ENCODE data around the gene LRRC7. TPM values are rescaled to one million over a fixed set of nuclear protein-coding genes. Genes with fewer than 3 reads are reported as not detected.

LRRC7 gene
- polyA plus RNA-seq, 1 of the 3 experiments (the other 2 are of a cell fraction), result 0.02 TPM

DNA sequence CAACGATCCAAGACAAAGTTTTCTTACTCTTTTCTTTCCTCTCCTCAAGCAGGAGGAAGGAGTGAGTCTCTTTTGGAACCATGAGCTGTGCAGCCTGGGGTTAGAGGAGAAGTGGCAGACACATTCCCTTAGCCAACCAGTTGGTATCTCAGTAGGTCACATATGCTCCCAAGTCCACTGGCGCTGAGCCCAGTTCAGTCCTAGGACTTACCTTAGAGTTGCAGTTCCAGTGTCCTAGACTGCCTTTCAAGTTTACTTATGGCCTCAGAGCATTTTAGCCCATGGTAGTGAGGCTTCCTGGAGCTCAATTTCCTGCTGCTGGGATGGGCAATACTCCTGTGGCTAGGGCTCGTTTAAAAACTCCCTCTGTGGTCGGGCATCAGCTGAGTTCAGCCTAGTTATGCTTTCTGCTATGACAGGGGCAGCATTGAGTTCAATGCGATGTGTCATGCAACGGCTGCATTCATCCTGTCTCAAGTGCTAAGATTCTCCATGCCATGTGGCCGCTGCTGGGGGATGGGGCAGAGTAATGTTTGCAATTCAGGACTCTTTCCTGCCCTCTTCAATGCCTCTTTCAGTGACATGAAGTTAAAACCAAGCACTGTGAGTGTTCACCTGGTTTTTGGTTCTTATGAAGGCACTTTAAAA lies 103.8 kb downstream of the LRRC7 start (continued):
- TF ChIP-seq, protein P1, sequence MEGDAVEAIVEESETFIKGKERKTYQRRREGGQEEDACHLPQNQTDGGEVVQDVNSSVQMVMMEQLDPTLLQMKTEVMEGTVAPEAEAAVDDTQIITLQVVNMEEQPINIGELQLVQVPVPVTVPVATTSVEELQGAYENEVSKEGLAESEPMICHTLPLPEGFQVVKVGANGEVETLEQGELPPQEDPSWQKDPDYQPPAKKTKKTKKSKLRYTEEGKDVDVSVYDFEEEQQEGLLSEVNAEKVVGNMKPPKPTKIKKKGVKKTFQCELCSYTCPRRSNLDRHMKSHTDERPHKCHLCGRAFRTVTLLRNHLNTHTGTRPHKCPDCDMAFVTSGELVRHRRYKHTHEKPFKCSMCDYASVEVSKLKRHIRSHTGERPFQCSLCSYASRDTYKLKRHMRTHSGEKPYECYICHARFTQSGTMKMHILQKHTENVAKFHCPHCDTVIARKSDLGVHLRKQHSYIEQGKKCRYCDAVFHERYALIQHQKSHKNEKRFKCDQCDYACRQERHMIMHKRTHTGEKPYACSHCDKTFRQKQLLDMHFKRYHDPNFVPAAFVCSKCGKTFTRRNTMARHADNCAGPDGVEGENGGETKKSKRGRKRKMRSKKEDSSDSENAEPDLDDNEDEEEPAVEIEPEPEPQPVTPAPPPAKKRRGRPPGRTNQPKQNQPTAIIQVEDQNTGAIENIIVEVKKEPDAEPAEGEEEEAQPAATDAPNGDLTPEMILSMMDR (IDR thresholded peaks at IDR 0.05), result no peak
- TF ChIP-seq, protein P2, sequence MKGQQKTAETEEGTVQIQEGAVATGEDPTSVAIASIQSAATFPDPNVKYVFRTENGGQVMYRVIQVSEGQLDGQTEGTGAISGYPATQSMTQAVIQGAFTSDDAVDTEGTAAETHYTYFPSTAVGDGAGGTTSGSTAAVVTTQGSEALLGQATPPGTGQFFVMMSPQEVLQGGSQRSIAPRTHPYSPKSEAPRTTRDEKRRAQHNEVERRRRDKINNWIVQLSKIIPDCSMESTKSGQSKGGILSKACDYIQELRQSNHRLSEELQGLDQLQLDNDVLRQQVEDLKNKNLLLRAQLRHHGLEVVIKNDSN (IDR thresholded peaks at IDR 0.05; ENCODE audit: borderline replicate concordance, low read depth), result no peak

DNA sequence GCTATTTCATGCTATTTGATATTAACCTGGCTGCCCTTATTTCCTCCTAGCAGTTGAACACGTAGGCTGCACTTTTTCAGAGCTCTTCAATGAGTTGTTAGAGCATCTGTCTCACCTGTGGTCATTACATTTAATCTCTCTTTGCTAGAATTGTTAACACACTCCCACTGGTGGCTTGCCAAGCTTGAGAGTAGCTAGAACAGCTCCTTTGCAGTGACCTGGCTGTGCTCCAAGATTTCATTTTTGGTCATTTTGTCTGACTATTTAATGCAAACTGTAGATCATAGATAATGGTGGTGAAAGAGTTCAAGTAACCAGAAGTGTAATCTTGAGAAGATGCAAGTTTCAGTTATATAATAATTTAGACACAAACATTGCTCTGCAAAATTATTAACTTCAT lies 105.6 kb downstream of the LRRC7 start:
- Histone ChIP-seq H3K27me3 (ENCODE audit: insufficient read depth) (no peaks in the 10 kb centered on the region), H4K20me1 (ENCODE audit: insufficient read depth) (no peaks in the 10 kb centered on the region), H3K27ac (ENCODE audit: low read depth in 2 of 2, low read length in 1 of 2) (no peak overlapping the region), H3F3A (replicated peaks; ENCODE audit: insufficient read depth) (no peaks in the 10 kb centered on the region), H2AFZ (ENCODE audit: low read depth) (no peak overlapping the region), H3K9me2 (no peaks in the 10 kb centered on the region), H3K4me2 (no peak overlapping the region), H3K9ac (no peak overlapping the region), H3K4me3 (ENCODE audit: low read depth in 2 of 2, low read length in 1 of 2) (no peak overlapping the region), H3K36me3 (replicated peaks in 1 of 2; ENCODE audit: control insufficient read depth in 1 of 2, insufficient read depth in 2 of 2, low read length in 1 of 2) (no peaks in the 10 kb centered on the region), H3K4me1 (ENCODE audit: control insufficient read depth in 1 of 2, insufficient read depth in 2 of 2, low read depth in 1 of 2, low read length in 1 of 2) (no peaks in the 10 kb centered on the region; a peak in 1 of 4 replicates), H3K79me2 (ENCODE audit: insufficient read depth) (no peaks in the 10 kb centered on the region), H3K9me3 (no peaks in the 10 kb centered on the region)
- ChIA-PET POLR2A (no interaction called here), CTCF (no interaction called here)
- WGBS (ENCODE audit: low lambda C conversion rate), result 29% methylated on average over 1 of the region's 1 CpG
- TF ChIP-seq, protein P1 (IDR thresholded peaks at IDR 0.05), result no peak
- TF ChIP-seq, protein P3, sequence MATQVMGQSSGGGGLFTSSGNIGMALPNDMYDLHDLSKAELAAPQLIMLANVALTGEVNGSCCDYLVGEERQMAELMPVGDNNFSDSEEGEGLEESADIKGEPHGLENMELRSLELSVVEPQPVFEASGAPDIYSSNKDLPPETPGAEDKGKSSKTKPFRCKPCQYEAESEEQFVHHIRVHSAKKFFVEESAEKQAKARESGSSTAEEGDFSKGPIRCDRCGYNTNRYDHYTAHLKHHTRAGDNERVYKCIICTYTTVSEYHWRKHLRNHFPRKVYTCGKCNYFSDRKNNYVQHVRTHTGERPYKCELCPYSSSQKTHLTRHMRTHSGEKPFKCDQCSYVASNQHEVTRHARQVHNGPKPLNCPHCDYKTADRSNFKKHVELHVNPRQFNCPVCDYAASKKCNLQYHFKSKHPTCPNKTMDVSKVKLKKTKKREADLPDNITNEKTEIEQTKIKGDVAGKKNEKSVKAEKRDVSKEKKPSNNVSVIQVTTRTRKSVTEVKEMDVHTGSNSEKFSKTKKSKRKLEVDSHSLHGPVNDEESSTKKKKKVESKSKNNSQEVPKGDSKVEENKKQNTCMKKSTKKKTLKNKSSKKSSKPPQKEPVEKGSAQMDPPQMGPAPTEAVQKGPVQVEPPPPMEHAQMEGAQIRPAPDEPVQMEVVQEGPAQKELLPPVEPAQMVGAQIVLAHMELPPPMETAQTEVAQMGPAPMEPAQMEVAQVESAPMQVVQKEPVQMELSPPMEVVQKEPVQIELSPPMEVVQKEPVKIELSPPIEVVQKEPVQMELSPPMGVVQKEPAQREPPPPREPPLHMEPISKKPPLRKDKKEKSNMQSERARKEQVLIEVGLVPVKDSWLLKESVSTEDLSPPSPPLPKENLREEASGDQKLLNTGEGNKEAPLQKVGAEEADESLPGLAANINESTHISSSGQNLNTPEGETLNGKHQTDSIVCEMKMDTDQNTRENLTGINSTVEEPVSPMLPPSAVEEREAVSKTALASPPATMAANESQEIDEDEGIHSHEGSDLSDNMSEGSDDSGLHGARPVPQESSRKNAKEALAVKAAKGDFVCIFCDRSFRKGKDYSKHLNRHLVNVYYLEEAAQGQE (IDR thresholded peaks at IDR 0.05; ENCODE audit: low read depth, low read length), result no peak
- TF ChIP-seq TAF1 (IDR thresholded peaks at IDR 0.05; ENCODE audit: borderline replicate concordance, low read depth, low read length), result no peak
- no peak for TF ChIP-seq TCF12 (IDR thresholded peaks at IDR 0.05)
- TF ChIP-seq, protein P4, sequence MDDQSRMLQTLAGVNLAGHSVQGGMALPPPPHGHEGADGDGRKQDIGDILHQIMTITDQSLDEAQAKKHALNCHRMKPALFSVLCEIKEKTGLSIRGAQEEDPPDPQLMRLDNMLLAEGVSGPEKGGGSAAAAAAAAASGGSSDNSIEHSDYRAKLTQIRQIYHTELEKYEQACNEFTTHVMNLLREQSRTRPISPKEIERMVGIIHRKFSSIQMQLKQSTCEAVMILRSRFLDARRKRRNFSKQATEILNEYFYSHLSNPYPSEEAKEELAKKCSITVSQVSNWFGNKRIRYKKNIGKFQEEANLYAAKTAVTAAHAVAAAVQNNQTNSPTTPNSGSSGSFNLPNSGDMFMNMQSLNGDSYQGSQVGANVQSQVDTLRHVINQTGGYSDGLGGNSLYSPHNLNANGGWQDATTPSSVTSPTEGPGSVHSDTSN (IDR thresholded peaks at IDR 0.05), result no peak
- no peak for DNase-seq

All from SK-N-SH (cell line).